NAMALWA (cell line): ENCODE data around the gene CCDC136.

Experiments
- DNase-seq: peaks from one replicate; pipeline ENCODE4 v3.0.0-alpha.2; 2015; ENCODE audit warnings: low spot score

CCDC136 gene

GRCh38 chr7:128863433-128863989 lies 71.7 kb downstream of the CCDC136 start:
- peak; percentile 90 for DNase-seq

- DNase-seq = no peak
Measured at GRCh38 chr7:128865303-128865702, 73.5 kb downstream of the CCDC136 start.

GRCh38 chr7:128865996-128866877 lies 74.5 kb downstream of the CCDC136 start:
- DNase-seq = no peak

GRCh38 chr7:128867241-128867640 lies 75.5 kb downstream of the CCDC136 start:
- DNase-seq = no peak

- no peak for DNase-seq
Measured at GRCh38 chr7:128867842-128868623, 76.3 kb downstream of the CCDC136 start.

- DNase-seq = no peak
Measured at GRCh38 chr7:128868624-128869137, 76.9 kb downstream of the CCDC136 start.

- DNase-seq = no peak
Measured at GRCh38 chr7:128869138-128869943, 77.6 kb downstream of the CCDC136 start.

- DNase-seq = no peak
Measured at GRCh38 chr7:128869944-128870285, 78.1 kb downstream of the CCDC136 start.

- DNase-seq = no peak
Measured at GRCh38 chr7:128871050-128871449, 79.3 kb downstream of the CCDC136 start.
